Measurements from ENCODE around the gene HDAC5. TPM values are rescaled to one million over a fixed set of nuclear protein-coding genes. Genes with fewer than 3 reads are reported as not detected.

The HDAC5 gene

Small RNA genes within 50 kb of the gene (small RNA-seq; reads per million reads assigned to genes)
- not detected for gene RNU6-131P (ENCODE audit: low read depth)

Data from mesenchymal stem cell (in vitro differentiated cells and primary cell).